Measurements from ENCODE around the gene NR5A1.

Gene NR5A1

GRCh38 chr9:124485201-124485600 is 22.0 kb downstream of the NR5A1 start:
- CTCF ChIA-PET = interaction anchor here (1.0 kb wide), 1 partner anchor 100 kb away, joined by 4 read pairs; no protein-coding TSS in a partner anchor
- Histone ChIP-seq H3K9me3 (ENCODE audit: control insufficient read depth, insufficient read depth, low read depth, low read length) (no peaks in the 10 kb centered on the region), H3K4me1 (ENCODE audit: control insufficient read depth, insufficient read depth, low read length) (no peaks in the 10 kb centered on the region), H3K27ac (ENCODE audit: extremely low read depth, low read depth, low read length) (no peak overlapping the region), H3K4me3 (ENCODE audit: low read depth, low read length) (no peak overlapping the region), H3K36me3 (ENCODE audit: control insufficient read depth in 2 of 2, insufficient read depth in 1 of 2, low read length in 2 of 2) (no peaks in the 10 kb centered on the region)
- TF ChIP-seq ZNF670 (tag by site-specific recombination; IDR thresholded peaks at IDR 0.05; ENCODE audit: low read depth) (no peak), ZNF274 (IDR thresholded peaks at IDR 0.05; ENCODE audit: low read length) (no peak), ZNF274 (tag by site-specific recombination; IDR thresholded peaks at IDR 0.05; ENCODE audit: borderline replicate concordance) (no peak), ZFHX2 (tag by site-specific recombination; conservative IDR thresholded peaks at IDR 0.05) (peak; percentile 44), ZNF155 (tag by site-specific recombination; IDR thresholded peaks at IDR 0.05) (no peak), ZNF521 (tag by site-specific recombination; IDR thresholded peaks at IDR 0.05) (no peak), EGR2 (tag by site-specific recombination; IDR thresholded peaks at IDR 0.05; ENCODE audit: low read depth) (peak; percentile 54), ELK4 (IDR thresholded peaks at IDR 0.05; ENCODE audit: borderline replicate concordance, low read depth, low read length) (no peak)
- POLR2A ChIA-PET = no interaction called here

- ChIA-PET CTCF (interaction anchor here (0.5 to 0.6 kb wide), 2 partner anchors 53 to 65 kb away, joined by 3 read pairs; no protein-coding TSS in a partner anchor), POLR2A (no interaction called here)
- no peaks in the 10 kb centered on the region for H3K9me3 ChIP-seq (ENCODE audit: control insufficient read depth, insufficient read depth, low read depth, low read length)
- H3K4me3 ChIP-seq (ENCODE audit: low read depth, low read length) = no peak overlapping the region
- no peaks in the 10 kb centered on the region for H3K36me3 ChIP-seq (ENCODE audit: control insufficient read depth in 2 of 2, insufficient read depth in 1 of 2, low read length in 2 of 2)
- TF ChIP-seq GLIS1 (tag by site-specific recombination; IDR thresholded peaks at IDR 0.05) (peak; percentile 33; the same call in 1 of the 2 replicates), MZF1 (tag by site-specific recombination; IDR thresholded peaks at IDR 0.05; ENCODE audit: borderline replicate concordance) (no peak)
- no peak overlapping the region for H3K27ac ChIP-seq (ENCODE audit: extremely low read depth, low read depth, low read length)
- H3K4me1 ChIP-seq (ENCODE audit: control insufficient read depth, insufficient read depth, low read length) = no peaks in the 10 kb centered on the region
These were observed 23.7 kb downstream of the NR5A1 start for GRCh38 chr9:124483481-124483880.

GRCh38 chr9:124482431-124483031 is 24.7 kb downstream of the NR5A1 start:
- no peaks in the 10 kb centered on the region for H3K36me3 ChIP-seq (ENCODE audit: control insufficient read depth in 2 of 2, insufficient read depth in 1 of 2, low read length in 2 of 2)
- H3K27ac ChIP-seq (ENCODE audit: extremely low read depth, low read depth, low read length) = no peak overlapping the region
- TF ChIP-seq ZNF211 (tag by site-specific recombination; IDR thresholded peaks at IDR 0.05; ENCODE audit: low read depth) (no peak), SP3 (tag by site-specific recombination; IDR thresholded peaks at IDR 0.05) (peak; percentile 19; the same call in 1 of the 2 replicates), GLIS2 (tag by site-specific recombination; IDR thresholded peaks at IDR 0.05) (0 out of 2 replicates have a peak, but pooled peaks have one; percentile 35), SP2 (tag by site-specific recombination; IDR thresholded peaks at IDR 0.05) (0 out of 2 replicates have a peak, but pooled peaks have one; percentile 9), ZNF707 (tag by site-specific recombination; IDR thresholded peaks at IDR 0.05) (no peak), ZNF664 (tag by site-specific recombination; IDR thresholded peaks at IDR 0.05) (no peak), ZNF596 (tag by site-specific recombination; IDR thresholded peaks at IDR 0.05) (no peak), KLF9 (tag by site-specific recombination; IDR thresholded peaks at IDR 0.05; ENCODE audit: low read depth) (peak; percentile 49; the same call in 1 of the 2 replicates), ZNF558 (tag by site-specific recombination; IDR thresholded peaks at IDR 0.05) (no peak), PRDM1 (tag by site-specific recombination; IDR thresholded peaks at IDR 0.05) (no peak), ZBTB7A (tag by site-specific recombination; IDR thresholded peaks at IDR 0.05; ENCODE audit: low read depth) (no peak), ZNF169 (tag by site-specific recombination; IDR thresholded peaks at IDR 0.05) (no peak), KLF17 (tag by site-specific recombination; IDR thresholded peaks at IDR 0.05) (no peak), ZNF140 (tag by site-specific recombination; IDR thresholded peaks at IDR 0.05) (no peak)
- no peak overlapping the region for H3K4me3 ChIP-seq (ENCODE audit: low read depth, low read length)
- ChIA-PET POLR2A (interaction anchor here (0.6 kb wide), 1 partner anchor 65 kb away, joined by 3 read pairs; no protein-coding TSS in a partner anchor), CTCF (interaction anchor here (0.6 kb wide), 1 partner anchor 1240 kb away, joined by 3 read pairs; no protein-coding TSS in a partner anchor)
- H3K9me3 ChIP-seq (ENCODE audit: control insufficient read depth, insufficient read depth, low read depth, low read length) = no peaks in the 10 kb centered on the region
- no peaks in the 10 kb centered on the region for H3K4me1 ChIP-seq (ENCODE audit: control insufficient read depth, insufficient read depth, low read length)
